Neural progenitor cell (in vitro differentiated cells): ENCODE results near the gene SELENOS. TPM values are rescaled to one million over a fixed set of nuclear protein-coding genes. Genes with fewer than 3 reads are reported as not detected.

Experiments
- DNase-seq: peaks from one replicate; pipeline ENCODE4 v3.0.0-alpha.2; 2016; ENCODE audit warnings: low spot score
- H2AFZ ChIP-seq: fragments of 200-600 bp; sonication (generic); replicated peaks from 2 replicates; pipeline ENCODE4 v1.6.1; 2016; ENCODE audit warnings: antibody characterized with exemption
- H3F3A ChIP-seq: fragments of 200-600 bp; sonication (generic); 2 replicates; pipeline ENCODE4 v1.6.1; 2016; ENCODE audit warnings: antibody characterized with exemption, low read depth
- H3K27ac ChIP-seq: fragments of 200-600 bp; sonication (generic); 2 replicates; pipeline ENCODE4 v1.5.1; 2016; ENCODE audit warnings: mild to moderate bottlenecking
- H3K27me3 ChIP-seq: fragments of 200-600 bp; sonication (generic); 2 replicates; pipeline ENCODE4 v1.6.1; 2016; ENCODE audit warnings: mild to moderate bottlenecking, moderate library complexity
- H3K36me3 ChIP-seq: fragments of 200-600 bp; sonication (generic); 2 replicates; pipeline ENCODE4 v1.5.1; 2016
- H3K4me1 ChIP-seq: fragments of 200-600 bp; sonication (generic); 2 replicates; pipeline ENCODE4 v1.6.1; 2016; ENCODE audit warnings: mixed run types
- H3K4me2 ChIP-seq: fragments of 200-600 bp; sonication (generic); 2 replicates; pipeline ENCODE4 v1.6.1; 2016
- H3K4me3 ChIP-seq: fragments of 200-600 bp; sonication (generic); 2 replicates; pipeline ENCODE4 v1.5.1; 2016
- H3K79me2 ChIP-seq: fragments of 200-600 bp; sonication (generic); 2 replicates; pipeline ENCODE4 v1.6.1; 2016; ENCODE audit warnings: low read depth
- H3K9ac ChIP-seq: fragments of 200-600 bp; sonication (generic); 2 replicates; pipeline ENCODE4 v1.6.1; 2016
- H3K9me3 ChIP-seq: fragments of 200-600 bp; sonication (generic); 2 replicates; pipeline ENCODE4 v1.5.1; 2016; ENCODE audit warnings: low read depth
- H4K20me1 ChIP-seq: fragments of 200-600 bp; sonication (generic); 2 replicates; pipeline ENCODE4 v1.6.1; 2016; ENCODE audit warnings: low read depth
- H3K27ac Mint-ChIP-seq: 3 replicates; pipeline ENCODE4 v1.8.0; 2021; ENCODE audit warnings: mixed read lengths
- H3K27me3 Mint-ChIP-seq: 2 replicates; pipeline ENCODE4 v1.8.0; 2022; ENCODE audit warnings: low read depth, mild to moderate bottlenecking, inconsistent platforms, moderate library complexity, mixed read lengths; ENCODE audit not compliant: insufficient read depth
- H3K36me3 Mint-ChIP-seq: 3 replicates; pipeline ENCODE4 v1.8.0; 2021; ENCODE audit warnings: mixed read lengths
- H3K4me1 Mint-ChIP-seq: 3 replicates; pipeline ENCODE4 v1.8.0; 2021; ENCODE audit warnings: mixed read lengths
- H3K4me3 Mint-ChIP-seq: 3 replicates; pipeline ENCODE4 v1.8.0; 2021; ENCODE audit warnings: mild to moderate bottlenecking, moderate library complexity, mixed read lengths
- H3K9me3 Mint-ChIP-seq: 3 replicates; pipeline ENCODE4 v1.8.0; 2020; ENCODE audit warnings: mixed read lengths
- CTCF ChIP-seq: fragments of 200-600 bp; sonication (generic); IDR thresholded peaks from 2 replicates; pipeline ENCODE4 v1.5.1; 2017; ENCODE audit warnings: antibody characterized with exemption, mild to moderate bottlenecking
- EZH2 ChIP-seq: fragments of 200-600 bp; sonication (generic); IDR thresholded peaks from 2 replicates; pipeline ENCODE4 v1.6.1; 2017; ENCODE audit warnings: antibody characterized with exemption, mild to moderate bottlenecking, moderate library complexity
- EZH2phosphoT487 ChIP-seq: fragments of 200-600 bp; sonication (generic); IDR thresholded peaks from 2 replicates; pipeline ENCODE4 v1.6.1; 2017; ENCODE audit warnings: antibody characterized with exemption
- total RNA-seq: library from RNA; depleted of rRNA; stranded (reverse); fragments of >200 nt; gene quantifications from 2 replicates; pipeline ENCODE4 v1.2.3, GENCODE V29; 2015; ENCODE audit warnings: low replicate concordance

SELENOS gene
- total RNA-seq, 1 donor from 2014 or later, result 39.1 TPM

GRCh38 chr15:101315736-101316135, 38.5 kb upstream of the SELENOS start:
- TF ChIP-seq EZH2 (no peak), CTCF (no peak), EZH2phosphoT487 (no peak)
- Histone ChIP-seq H3K36me3 (no peaks in the 10 kb centered on the region), H4K20me1 (no peaks in the 10 kb centered on the region), H3K9me3 (no peaks in the 10 kb centered on the region), H3K4me1 (no peaks in the 10 kb centered on the region), H3K27me3 (peaks cover 14% of the 10 kb centered on the region), H3K27ac (no peak overlapping the region), H2AFZ (no peak overlapping the region), H3K4me2 (no peak overlapping the region), H3K4me3 (no peak overlapping the region), H3K79me2 (no peaks in the 10 kb centered on the region), H3F3A (no peaks in the 10 kb centered on the region), H3K9ac (no peak overlapping the region)
- no peak overlapping the region for H3K4me3 Mint-ChIP-seq
- DNase-seq, result no peak
- no peak overlapping the region for H3K27ac Mint-ChIP-seq
- H3K36me3 Mint-ChIP-seq, result no peaks in the 10 kb centered on the region
- no peaks in the 10 kb centered on the region for H3K4me1 Mint-ChIP-seq
- no peaks in the 10 kb centered on the region for H3K9me3 Mint-ChIP-seq
- peaks cover 12% of the 10 kb centered on the region for H3K27me3 Mint-ChIP-seq

GRCh38 chr15:101314336-101315125, 37.2 kb upstream of the SELENOS start:
- Mint-ChIP-seq H3K4me1 (no peaks in the 10 kb centered on the region), H3K27ac (no peak overlapping the region), H3K4me3 (no peak overlapping the region), H3K36me3 (no peaks in the 10 kb centered on the region), H3K9me3 (no peaks in the 10 kb centered on the region), H3K27me3 (peaks cover 10% of the 10 kb centered on the region)
- DNase-seq, result no peak
- Histone ChIP-seq H3F3A (no peaks in the 10 kb centered on the region), H3K4me1 (no peaks in the 10 kb centered on the region), H3K27me3 (peaks cover 3% of the 10 kb centered on the region), H3K4me2 (no peak overlapping the region), H3K36me3 (no peaks in the 10 kb centered on the region), H3K9ac (no peak overlapping the region), H3K27ac (no peak overlapping the region), H3K79me2 (no peaks in the 10 kb centered on the region), H2AFZ (no peak overlapping the region), H3K4me3 (no peak overlapping the region), H3K9me3 (no peaks in the 10 kb centered on the region), H4K20me1 (no peaks in the 10 kb centered on the region)
- no peak for TF ChIP-seq EZH2
- no peak for TF ChIP-seq CTCF
- no peak for TF ChIP-seq EZH2phosphoT487

DNA sequence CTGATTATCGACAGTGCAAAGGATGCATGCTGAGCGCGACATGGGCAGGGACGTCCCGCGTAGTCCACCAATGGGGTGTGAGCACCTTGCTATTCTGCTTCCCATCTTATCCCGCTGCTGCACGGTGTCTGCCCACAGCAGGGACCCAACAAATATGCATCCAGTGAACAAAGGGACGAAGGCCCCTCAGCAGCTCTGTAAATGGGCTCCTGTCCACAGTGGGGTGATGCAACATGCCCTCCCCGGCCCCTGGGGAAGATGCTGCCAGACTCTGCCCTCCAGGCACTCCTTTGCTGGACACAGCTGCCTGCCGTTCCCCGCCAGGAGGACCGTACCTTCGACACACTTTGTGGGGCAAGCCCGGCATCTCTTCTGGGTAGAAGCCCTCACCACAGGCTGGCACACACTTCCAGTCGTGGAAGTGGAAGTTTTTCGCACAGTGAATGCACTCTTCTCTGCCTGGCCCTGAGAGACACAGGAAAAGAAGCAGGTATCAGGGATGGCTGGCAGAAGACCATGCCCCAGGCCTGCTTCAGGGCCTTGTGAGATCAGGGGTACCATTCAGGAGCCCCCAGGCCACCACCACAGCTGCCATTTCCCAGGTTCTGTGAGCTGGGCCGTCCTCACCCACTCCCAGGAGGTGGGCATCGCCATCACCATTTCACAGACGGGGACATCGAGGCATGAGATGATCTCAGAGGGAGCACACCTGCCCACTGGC, 35.9 kb upstream of the SELENOS start:
- Mint-ChIP-seq H3K27ac (no peak overlapping the region), H3K4me3 (no peak overlapping the region), H3K36me3 (no peaks in the 10 kb centered on the region), H3K27me3 (peaks cover 4% of the 10 kb centered on the region), H3K9me3 (no peaks in the 10 kb centered on the region), H3K4me1 (peaks cover 1% of the 10 kb centered on the region)
- Histone ChIP-seq H3K9me3 (no peaks in the 10 kb centered on the region), H4K20me1 (no peaks in the 10 kb centered on the region), H3K4me3 (no peak overlapping the region), H3K27ac (no peak overlapping the region), H3K4me1 (peaks cover 1% of the 10 kb centered on the region), H3K27me3 (no peaks in the 10 kb centered on the region), H3K36me3 (no peaks in the 10 kb centered on the region), H2AFZ (no peak overlapping the region), H3K9ac (no peak overlapping the region), H3F3A (no peaks in the 10 kb centered on the region), H3K79me2 (no peaks in the 10 kb centered on the region), H3K4me2 (no peak overlapping the region)
- TF ChIP-seq EZH2phosphoT487 (no peak), CTCF (no peak), EZH2 (no peak)
- DNase-seq, result no peak
